Activated naive CD4-positive, alpha-beta T cell treated with Interleukin-2 at 50 U/mL for 16 hours (primary cell): ENCODE data around the gene SPON2.
A peak's percentile ranks its signal among the peaks of the same experiment; 100 is the strongest.

Source experiments
- DNase-seq: peaks from one replicate; pipeline ENCODE4 v3.0.0-alpha.2; 2020

SPON2 gene

GRCh38 chr4:1172228-1172851 is at the start of gene SPON2:
TSS of gene SPON2 (minus strand) at chr4:1172583.
- DNase-seq, result no peak

DNA sequence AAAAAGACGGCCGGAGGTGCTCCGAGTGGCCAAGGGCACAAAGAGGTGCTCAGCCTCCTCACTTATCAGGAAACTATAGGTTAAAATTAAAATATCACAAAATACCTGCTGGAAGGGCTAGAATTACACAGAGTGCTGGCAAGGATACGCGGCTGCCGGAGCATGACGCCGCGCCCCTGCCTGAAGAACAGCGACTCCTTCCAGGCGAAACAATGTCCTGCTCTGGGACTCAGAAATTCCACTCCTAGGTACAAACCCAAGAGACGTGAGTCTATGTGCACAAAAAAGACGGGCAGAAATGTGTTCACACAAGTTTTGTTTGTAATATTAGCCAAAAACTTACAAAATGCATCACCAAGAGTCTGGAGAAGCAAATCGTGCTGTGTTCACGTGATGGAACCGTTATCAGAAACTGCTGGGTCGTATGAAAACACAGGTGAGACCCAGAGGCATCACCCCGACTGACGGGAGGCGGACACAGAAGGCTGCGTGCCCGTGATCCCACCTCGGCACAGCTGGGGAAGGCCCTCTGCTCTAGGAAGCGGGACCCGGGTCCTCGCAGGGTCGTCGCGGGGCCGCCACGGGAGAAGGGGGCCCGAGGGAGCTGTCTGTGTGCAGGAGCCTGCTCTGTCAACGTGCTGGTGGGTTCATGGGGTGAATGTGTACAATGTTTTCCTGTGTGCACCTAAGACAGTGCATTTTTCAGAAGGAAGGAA is 48.9 kb upstream of the SPON2 start:
- DNase-seq, result no peak

DNA sequence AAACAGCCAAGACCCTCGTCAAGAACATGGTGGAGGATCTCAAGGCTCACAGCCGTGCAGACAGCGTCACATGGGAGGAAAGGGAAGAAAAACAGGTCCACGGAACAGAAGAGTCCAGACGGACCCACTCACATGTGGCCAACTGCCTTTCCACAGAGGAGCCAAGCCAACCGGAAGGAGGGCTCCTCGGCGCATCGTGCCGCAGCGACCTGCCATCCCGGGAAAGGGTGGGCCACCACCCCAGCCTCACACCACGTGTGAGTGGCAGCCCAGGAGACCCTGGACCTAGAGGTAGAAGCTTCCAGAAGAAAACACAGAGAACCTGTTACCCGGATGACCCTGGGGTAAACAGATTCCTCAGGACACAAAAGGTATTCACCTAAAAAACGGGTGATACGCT is 48.2 kb upstream of the SPON2 start:
- no peak for DNase-seq

GRCh38 chr4:1219566-1219950 is 47.2 kb upstream of the SPON2 start:
- no peak for DNase-seq

DNA sequence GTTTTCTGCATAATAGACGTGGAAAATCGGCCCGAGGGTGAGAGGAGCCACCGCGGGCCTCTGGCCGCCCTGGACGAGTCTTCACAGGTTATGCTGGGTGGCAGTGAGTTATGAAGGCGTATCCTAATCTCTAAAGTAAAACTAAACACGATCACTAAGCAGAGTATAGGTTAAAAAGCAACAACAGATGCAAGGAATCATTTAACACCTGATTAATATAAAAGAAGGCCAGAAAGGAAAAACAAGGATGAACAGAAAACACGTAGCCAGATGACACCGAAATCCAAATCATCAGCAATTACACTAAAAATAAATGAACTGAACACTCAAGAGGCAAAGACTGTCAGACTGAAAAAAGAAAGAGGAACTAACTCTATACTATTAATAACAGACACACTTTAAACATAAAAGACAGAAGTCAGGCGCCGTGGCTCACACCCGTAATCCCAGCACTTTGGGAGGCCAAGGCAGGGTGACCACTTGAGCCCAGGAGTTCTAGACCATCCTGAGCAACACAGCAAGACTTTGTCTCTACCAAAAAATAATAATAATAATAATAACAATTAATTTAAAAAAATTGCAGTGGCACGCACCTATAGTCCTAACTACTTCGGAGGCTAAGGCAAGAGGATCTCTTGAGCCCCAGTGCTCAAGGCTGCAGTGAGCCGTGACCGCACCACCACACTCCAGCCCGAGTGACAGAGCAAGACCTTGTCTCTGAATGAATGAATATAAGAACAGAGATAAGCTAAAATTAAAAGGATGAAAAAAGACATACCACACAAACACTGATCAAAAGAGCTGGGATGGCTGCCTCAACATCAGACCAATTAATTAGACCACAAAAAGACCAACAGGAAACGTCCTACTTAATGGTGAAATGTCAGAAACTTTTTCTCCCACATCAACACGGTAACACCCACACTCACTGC is 46.5 kb upstream of the SPON2 start:
- DNase-seq, result no peak

DNA sequence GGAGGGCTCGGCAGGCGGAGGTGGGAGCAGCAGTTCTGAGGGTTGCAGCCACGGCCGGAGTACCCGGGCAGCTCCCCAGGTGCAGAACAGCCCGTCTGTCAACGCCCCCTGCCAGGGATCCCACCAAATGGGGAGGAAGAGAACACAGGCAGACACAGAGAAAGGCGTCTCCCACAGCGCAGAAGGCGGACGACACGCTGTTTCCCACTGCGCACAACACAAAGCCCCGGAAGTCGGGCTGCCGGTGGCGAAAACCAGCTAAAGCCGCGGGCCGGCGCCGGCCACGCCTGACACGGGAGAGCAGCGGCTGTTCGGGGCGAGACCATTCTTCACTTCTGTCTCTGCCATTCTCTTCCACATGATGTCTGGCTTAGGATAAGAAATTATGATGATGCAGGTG is 45.0 kb upstream of the SPON2 start:
- DNase-seq, result no peak

DNA sequence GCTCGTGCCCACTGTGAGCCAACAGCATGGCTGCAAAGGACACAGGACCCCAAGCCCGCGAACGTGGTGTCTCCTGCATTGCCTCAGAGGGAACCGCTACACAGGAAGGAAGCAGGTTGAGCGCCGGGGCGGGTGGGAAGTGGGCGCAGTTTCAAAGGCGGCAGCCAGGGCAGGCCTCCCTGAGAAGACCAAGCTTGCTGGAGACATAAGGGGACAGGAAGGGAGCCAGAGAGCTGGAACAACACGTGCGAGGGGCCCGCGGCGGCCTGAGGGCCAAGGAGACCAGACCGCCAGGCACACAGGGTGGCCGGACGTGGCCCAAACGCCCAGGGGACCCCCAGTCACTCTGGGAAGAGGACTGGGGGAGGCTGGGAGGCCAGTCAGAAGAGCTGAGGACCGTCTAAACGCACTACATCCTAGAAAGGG is 44.5 kb upstream of the SPON2 start:
- DNase-seq, result peak; percentile 60

DNA sequence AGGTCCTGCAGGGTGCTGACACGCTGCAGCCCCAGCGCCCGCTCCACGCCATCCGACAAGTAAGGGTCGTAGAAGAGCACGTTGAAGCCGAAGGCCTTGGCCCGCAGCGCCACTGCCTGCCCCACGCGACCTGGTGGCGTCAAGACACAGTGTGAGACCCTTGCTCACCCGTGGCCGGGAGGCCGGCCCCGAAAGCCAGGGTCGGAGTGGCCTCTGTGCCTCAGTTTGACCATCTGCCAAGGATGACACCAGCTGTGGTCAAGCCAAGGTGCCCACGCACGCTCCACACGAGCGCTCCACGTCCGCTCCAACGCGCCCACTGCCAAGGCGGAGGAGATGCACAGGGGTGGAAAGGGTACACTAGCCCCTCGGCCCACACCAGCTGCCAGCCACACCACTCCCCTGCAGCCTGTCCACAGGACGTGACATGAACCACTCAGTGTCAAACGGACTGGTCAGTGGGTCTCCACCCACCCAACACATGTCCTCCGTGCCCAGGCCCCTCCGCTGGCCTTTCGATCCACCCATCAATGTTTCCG is 43.8 kb upstream of the SPON2 start:
- DNase-seq, result no peak

- DNase-seq, result no peak
These were observed 43.0 kb upstream of the SPON2 start for GRCh38 chr4:1215141-1216075.

GRCh38 chr4:1214101-1215095 is 42.0 kb upstream of the SPON2 start:
- DNase-seq, result no peak

DNA sequence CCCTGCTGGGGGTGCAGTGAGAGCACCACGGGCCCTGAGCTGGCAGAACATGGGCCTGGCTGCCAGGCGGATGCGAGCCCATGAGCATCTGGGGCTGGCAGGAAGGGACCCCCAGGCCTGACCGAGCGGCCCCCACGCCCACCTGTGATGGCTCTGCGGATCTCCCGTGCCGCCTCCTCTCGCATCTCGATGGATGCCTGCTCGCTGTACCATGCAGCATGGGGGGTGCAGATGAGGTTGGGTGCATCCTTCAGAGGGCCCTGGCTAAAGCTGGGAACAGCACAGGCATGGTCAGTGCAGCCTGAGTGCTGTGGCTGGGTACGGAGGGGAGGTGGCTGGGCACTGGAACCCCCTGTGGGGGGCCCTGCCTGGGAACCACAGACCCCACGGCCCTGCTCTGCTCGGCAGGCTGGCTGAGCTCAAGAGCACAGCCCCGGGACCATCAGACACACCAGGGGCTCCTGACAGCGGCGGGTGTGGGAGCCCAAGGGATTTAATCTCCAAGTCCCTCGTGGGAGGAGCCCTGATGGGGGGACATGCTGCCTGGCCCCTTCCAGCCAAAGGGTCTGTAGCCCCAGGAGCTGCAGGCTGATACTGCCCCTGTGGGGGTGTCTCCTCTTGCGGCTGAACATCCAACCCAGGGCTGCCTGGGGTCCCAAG is 41.1 kb upstream of the SPON2 start:
- no peak for DNase-seq

- DNase-seq, result no peak
These were observed 40.4 kb upstream of the SPON2 start for GRCh38 chr4:1212546-1213335.

DNA sequence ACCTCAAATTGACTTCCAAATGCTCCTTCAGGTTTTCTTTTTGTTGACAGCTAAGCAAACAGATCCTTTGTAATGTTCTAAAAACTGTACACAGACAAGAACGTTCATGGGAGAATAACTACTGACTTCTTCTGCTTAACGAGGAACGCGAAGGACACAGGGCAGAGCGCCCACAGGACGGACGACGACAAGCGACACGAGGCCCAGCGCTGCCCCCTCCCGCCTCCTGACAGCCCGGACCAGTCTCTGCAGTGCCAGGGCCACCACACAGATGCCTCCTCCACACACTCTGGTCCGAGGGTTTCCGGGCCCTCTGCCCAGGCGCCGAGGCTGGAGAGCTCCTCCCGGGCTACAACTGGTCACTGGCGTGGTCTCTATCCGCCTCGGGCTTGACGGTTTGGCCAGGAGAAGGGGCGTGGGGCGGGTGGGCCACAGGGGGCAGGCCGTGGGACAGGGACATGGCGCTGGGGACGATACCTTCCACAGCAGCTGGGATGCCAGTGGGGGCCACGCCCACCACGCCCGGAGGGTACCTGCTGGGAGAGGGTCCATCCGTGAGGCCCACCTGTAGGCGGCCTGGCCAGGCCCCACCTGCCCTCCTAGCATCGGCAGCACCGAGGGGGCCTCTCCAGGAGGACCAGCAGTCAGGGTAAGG is 39.6 kb upstream of the SPON2 start:
- DNase-seq, result no peak

DNA sequence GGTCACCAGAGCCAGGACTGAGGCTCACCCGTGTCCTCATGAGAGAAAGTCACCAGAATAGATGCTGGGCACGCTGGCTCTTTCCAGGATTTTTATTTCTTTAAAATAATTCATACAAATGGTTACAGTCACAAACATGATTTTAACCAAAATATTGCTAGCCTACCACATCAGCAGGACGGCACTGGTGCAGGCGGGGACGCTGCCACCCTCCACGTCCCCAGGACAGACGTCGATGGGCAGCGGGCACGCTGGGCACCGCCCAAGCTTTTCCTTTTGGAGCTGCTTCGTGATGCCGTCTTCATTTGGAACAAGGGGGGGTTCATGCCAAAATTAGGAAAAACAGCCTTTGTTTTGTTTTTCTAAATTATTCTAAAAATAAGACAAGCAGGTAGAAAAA is 39.0 kb upstream of the SPON2 start:
- DNase-seq, result no peak

- no peak for DNase-seq
These were observed 38.6 kb upstream of the SPON2 start for GRCh38 chr4:1210971-1211370.

DNA sequence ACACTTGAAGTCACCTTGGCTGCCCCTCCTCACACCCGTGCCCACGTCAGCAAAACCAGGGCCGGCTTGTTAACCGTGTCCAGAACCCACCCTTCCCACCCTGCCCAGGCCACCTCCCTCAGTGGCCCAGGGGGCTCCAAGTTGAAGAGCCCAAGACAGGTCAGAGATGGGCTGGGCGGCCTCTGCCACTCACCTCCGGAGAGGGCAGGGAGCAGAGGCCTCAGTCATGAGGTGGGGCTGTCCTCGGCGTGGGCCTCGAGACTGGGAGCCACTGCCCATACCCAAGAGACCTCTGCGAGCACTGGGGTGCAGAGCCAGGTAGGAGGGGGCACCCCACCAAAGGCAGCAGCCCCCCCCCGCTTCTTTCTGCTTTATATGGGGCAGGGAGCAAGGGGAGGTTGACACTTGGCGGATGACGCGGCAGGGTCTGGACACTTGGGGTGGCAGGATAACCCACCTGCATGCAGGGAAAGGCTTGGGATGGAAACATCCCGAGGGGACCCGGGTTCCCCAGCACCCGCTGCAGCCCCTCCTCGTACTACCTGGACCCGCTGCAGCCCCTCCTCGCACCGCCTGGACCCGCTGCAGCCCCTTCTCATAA is 38.0 kb upstream of the SPON2 start:
- no peak for DNase-seq

- no peak for DNase-seq
These were observed 37.4 kb upstream of the SPON2 start for GRCh38 chr4:1209821-1210220.

DNA sequence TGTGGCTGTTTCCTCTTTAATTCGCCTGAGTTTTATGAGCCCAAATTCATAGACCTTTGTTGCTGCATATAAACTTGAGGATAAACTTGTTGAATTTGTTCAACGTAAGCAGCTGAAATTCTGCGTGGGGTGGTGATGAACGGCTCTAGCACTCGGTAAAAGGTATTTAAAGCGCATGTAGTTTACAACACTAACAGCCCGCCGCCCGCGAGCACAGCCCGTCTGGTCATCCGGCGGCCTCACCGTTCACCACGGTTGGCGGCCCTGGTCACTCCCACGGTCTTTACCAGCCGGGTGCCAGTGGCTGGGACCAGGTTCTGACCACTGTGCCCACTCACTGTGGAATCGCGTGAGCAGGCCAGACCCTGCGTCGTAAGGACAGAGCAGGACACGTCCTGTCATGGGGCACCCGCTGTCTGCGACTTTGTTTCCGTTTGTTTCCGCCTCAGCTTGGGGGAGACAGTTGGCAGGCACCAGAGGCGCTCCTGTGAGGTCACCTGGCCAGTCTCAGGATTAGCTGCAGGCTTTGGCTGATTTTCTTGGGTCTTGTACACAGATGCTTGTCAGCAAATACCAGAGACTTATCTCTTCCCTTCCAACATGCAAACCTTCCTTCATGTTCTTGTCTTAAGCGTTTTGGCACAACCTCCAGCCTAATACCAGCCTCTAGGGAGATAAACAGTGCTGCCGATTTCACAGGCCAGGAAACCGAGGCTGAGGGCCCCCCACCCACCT is 36.8 kb upstream of the SPON2 start:
- no peak for DNase-seq
